Nephron (organoid): Measurements from ENCODE around the gene LMTK3.
"Not testable (repeated sequence)": the region's sequence is repeated elsewhere in the genome, so short reads cannot be mapped to it uniquely, and the experiment has no call there.

Source experiments
- H3K27ac Mint-ChIP-seq, 3 experiments: 2 replicates each; pipeline ENCODE4 v1.8.0; 2020; ENCODE audit warnings: mixed read lengths in 3 of 3, mild to moderate bottlenecking in 2 of 3, moderate library complexity in 1 of 3
- H3K27me3 Mint-ChIP-seq: 2 replicates; pipeline ENCODE4 v1.8.0; 2021; ENCODE audit warnings: low read depth, mild to moderate bottlenecking, moderate library complexity, mixed read lengths
- H3K36me3 Mint-ChIP-seq: 2 replicates; pipeline ENCODE4 v1.8.0; 2020; ENCODE audit warnings: low read depth, mixed read lengths
- H3K4me1 Mint-ChIP-seq: 2 replicates; pipeline ENCODE4 v1.8.0; 2020; ENCODE audit warnings: mixed read lengths
- H3K4me3 Mint-ChIP-seq, 3 experiments: 2 replicates each; pipeline ENCODE4 v1.8.0; 2020; ENCODE audit warnings: mild to moderate bottlenecking in 3 of 3, mixed read lengths in 3 of 3, moderate library complexity in 2 of 3
- H3K9me3 Mint-ChIP-seq: 2 replicates; pipeline ENCODE4 v1.8.0; 2020; ENCODE audit warnings: mixed read lengths
- TF ChIP-seq, protein P1 (sequence below), 3 experiments: fragments of 200-600 bp; sonication (generic); IDR thresholded peaks; one replicate each; pipeline ENCODE4 v1.5.0; 2021; ENCODE audit warnings: antibody characterized with exemption in 3 of 3; ENCODE audit not compliant: unreplicated experiment in 3 of 3

LMTK3 gene

DNA sequence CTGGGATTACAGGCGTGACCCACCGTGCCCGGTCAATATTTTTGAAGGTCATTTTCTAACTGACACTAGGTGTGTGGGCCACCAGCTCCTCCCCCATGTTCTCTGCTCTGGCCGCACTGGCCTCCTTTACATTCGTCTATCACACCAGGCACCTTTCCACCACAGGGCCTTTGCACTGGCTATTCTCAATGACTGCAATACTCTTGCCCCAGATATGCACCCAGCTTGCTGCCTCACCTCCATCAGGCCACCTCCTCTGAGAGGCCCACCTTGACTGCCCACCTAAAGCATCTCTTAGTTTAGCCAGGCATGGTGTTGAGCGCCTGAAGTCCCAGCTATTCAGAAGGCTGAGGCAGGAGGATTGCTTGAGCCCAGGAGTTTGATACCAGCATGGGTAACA, 30.2 kb upstream of the LMTK3 start:
- Mint-ChIP-seq H3K9me3 (no peaks in the 10 kb centered on the region), H3K36me3 (no peaks in the 10 kb centered on the region), H3K27ac (no peak overlapping the region), H3K4me1 (peaks cover 4% of the 10 kb centered on the region), H3K27me3 (peaks cover 13% of the 10 kb centered on the region), H3K4me3 (no peak overlapping the region)
- TF ChIP-seq, protein P1, sequence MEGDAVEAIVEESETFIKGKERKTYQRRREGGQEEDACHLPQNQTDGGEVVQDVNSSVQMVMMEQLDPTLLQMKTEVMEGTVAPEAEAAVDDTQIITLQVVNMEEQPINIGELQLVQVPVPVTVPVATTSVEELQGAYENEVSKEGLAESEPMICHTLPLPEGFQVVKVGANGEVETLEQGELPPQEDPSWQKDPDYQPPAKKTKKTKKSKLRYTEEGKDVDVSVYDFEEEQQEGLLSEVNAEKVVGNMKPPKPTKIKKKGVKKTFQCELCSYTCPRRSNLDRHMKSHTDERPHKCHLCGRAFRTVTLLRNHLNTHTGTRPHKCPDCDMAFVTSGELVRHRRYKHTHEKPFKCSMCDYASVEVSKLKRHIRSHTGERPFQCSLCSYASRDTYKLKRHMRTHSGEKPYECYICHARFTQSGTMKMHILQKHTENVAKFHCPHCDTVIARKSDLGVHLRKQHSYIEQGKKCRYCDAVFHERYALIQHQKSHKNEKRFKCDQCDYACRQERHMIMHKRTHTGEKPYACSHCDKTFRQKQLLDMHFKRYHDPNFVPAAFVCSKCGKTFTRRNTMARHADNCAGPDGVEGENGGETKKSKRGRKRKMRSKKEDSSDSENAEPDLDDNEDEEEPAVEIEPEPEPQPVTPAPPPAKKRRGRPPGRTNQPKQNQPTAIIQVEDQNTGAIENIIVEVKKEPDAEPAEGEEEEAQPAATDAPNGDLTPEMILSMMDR (IDR thresholded peaks at IDR 0.05; ENCODE audit: unreplicated experiment in 3 of 3), result no peak

DNA sequence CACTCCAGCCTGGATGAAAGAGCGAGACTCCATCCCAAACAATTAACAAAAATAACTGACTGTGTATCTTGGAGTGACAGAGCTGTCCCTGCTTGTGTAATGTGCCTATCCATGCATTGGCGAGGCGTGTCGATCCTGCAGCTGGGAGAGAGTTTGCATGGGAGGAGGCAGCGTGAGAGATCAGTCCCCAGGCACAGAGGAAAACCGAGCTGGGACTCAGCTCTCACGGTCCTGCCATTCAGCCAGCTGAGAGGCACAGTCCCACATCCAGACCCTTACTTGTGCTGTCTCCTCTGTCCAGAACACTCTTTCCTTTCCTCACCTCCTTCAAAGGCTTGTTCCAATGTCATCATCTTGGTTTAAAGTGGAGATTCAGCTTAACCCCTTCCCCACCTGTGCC, 28.5 kb upstream of the LMTK3 start:
- Mint-ChIP-seq H3K4me1 (peaks cover 4% of the 10 kb centered on the region), H3K9me3 (no peaks in the 10 kb centered on the region), H3K36me3 (no peaks in the 10 kb centered on the region), H3K27ac (no peak overlapping the region), H3K27me3 (peaks cover 13% of the 10 kb centered on the region), H3K4me3 (no peak overlapping the region)
- TF ChIP-seq, protein P1 (IDR thresholded peaks at IDR 0.05; ENCODE audit: unreplicated experiment in 3 of 3), result no peak

DNA sequence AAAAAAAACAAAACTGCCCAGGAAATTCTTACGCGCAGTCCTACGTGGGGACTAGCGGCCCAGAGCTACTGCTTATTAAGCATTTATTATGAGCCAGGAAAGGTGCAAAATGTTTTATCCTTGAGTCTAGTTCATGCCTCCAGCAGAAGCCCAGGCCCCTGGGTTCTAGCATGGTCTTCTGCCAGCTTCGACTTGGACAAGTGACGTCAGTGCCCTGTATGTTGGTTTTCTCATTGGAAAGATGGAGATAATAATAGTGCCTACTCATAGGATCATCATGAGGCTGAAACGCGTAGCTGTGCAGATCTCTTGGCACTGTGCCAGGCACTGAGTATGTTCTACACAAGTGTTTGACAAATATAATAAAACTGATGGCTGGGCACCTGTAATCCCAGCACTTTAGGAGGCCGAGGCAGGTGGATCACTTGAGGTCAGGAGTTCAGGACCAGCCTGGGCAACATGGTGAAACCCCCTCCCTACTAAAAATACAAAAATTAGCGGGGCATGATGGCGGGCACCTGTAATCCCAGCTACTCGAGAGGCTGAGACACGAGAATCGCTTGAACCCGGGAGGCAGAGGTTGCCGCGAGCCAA, 28.0 kb upstream of the LMTK3 start:
- peaks cover 13% of the 10 kb centered on the region for H3K27me3 Mint-ChIP-seq
- H3K4me1 Mint-ChIP-seq, result peaks cover 4% of the 10 kb centered on the region
- H3K27ac Mint-ChIP-seq, result no peak overlapping the region
- H3K36me3 Mint-ChIP-seq, result no peaks in the 10 kb centered on the region
- no peaks in the 10 kb centered on the region for H3K9me3 Mint-ChIP-seq
- TF ChIP-seq, protein P1 (IDR thresholded peaks at IDR 0.05; ENCODE audit: unreplicated experiment in 3 of 3), result no peak
- no peak overlapping the region for H3K4me3 Mint-ChIP-seq

DNA sequence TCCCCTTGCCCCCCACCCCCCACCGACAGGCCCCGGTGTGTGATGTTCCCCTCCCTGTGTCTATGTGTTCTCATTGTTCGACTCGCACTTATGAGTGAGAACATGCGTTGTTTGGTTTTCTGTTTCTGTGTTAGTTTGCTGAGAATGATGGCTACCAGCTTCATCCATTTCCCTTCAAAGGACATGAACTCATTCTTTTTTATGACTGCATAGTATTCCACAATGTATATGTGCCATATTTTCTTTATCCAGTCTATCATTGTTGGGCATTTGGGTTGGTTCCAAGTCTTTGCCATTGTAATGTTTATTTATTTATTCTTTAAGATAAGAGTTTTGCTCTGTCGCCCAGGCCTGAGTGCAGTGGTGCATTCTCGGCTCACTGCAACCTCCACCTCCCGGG, 26.4 kb upstream of the LMTK3 start:
- not testable (repeated sequence) for H3K4me3 Mint-ChIP-seq, H3K36me3 Mint-ChIP-seq, H3K27ac Mint-ChIP-seq, H3K4me1 Mint-ChIP-seq, H3K27me3 Mint-ChIP-seq, H3K9me3 Mint-ChIP-seq

DNA sequence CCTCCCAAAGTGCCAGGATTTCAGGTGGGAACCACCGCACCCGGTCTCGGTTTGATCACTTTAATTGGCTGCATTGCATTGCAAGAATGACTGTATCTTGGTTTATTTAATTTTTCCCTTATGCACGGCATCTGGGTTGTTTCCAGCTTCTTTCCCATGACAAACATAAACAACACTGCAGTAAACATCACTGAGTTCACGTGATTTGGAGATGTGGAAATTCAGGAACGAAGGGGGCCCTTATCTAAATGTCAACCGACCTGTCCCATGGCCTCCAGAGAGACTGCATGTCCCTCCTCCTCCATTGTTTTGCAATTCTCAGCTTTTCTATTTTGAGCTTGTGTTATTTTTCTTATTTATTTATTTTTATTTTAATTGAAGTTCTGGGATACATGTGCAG, 25.9 kb upstream of the LMTK3 start:
- Mint-ChIP-seq H3K36me3 (no peaks in the 10 kb centered on the region), H3K27ac (no peak overlapping the region), H3K9me3 (no peaks in the 10 kb centered on the region), H3K27me3 (peaks cover 6% of the 10 kb centered on the region), H3K4me3 (no peak overlapping the region), H3K4me1 (no peaks in the 10 kb centered on the region)
- TF ChIP-seq, protein P1 (IDR thresholded peaks at IDR 0.05; ENCODE audit: unreplicated experiment in 3 of 3), result no peak

DNA sequence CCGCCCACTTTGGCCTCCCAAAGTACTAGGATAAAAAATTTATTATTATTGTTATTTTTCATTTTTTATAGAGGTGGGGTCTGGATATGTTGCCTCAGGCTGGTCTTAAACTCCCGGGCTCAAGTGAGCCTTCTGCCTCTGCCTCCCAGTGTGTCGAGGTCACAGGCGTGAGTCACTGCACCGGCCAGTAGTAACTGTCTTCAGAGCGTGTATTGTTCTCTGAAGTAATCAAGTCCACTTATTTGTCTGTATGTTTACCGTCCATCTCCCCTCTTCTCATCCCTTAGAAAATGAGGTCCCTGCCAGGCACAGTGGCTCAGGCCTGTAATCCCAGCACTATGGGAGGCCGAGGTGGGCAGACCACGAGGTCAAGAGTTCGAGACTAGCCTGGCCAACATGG, 22.1 kb upstream of the LMTK3 start:
- H3K27ac Mint-ChIP-seq, result no peak overlapping the region
- H3K4me1 Mint-ChIP-seq, result no peaks in the 10 kb centered on the region
- H3K9me3 Mint-ChIP-seq, result peaks cover 6% of the 10 kb centered on the region

More for the DNA sequence above, 22.1 kb upstream of the LMTK3 start:
- H3K27me3 Mint-ChIP-seq, result peaks cover 4% of the 10 kb centered on the region
- H3K36me3 Mint-ChIP-seq, result no peaks in the 10 kb centered on the region
- TF ChIP-seq, protein P1 (IDR thresholded peaks at IDR 0.05; ENCODE audit: unreplicated experiment in 3 of 3), result no peak
- H3K4me3 Mint-ChIP-seq, result no peak overlapping the region
